T-cell (primary cell): ENCODE data around the gene BMP6. TPM values are rescaled to one million over a fixed set of nuclear protein-coding genes. Genes with fewer than 3 reads are reported as not detected.

Source experiments
- ATAC-seq, 4 experiments: fragments of 200-7000 bp in 3 of 4; fragments of 150-1000 bp in 1 of 4; cut with Tn5 transposase; replicated peaks in 1 of 4; 1 replicate in 3 of 4; 2 replicates in 1 of 4; pipeline ENCODE4 v1.10.0; 2021; ENCODE audit warnings: moderate library complexity in 3 of 4, mild to moderate bottlenecking in 2 of 4, moderate number of reproducible peaks in 1 of 4
- CTCF ChIA-PET, 2 donors: fragments of 300-600 bp; sonication (Branson Sonifier 250); formaldehyde crosslinking; loops; one replicate each; lab custom pipeline; 2022; ENCODE audit warnings: antibody characterized with exemption in 2 of 2; lab: Charles Lee
- POLR2A ChIA-PET, 2 donors: fragments of 300-600 bp; sonication (Branson Sonifier 250); formaldehyde crosslinking; loops; one replicate each; lab custom pipeline; 2022; ENCODE audit warnings: antibody characterized with exemption in 2 of 2; lab: Charles Lee
- DNase-seq, 35 experiments: peaks; one replicate each; pipeline versions ENCODE4 v3.0.0 to v3.0.0-alpha.2; 2013 to 2023
- H3K27ac ChIP-seq: one replicate; pipeline ENCODE4 v1.5.1; 2013; ENCODE audit warnings: low read length
- H3K27me3 ChIP-seq, 2 experiments: replicated peaks in 1 of 2; 1 replicate in 1 of 2; 2 replicates in 1 of 2; pipeline versions ENCODE4 v1.6.1 to v1.7.0; 2013; ENCODE audit warnings: low read length in 1 of 2, mixed read lengths in 1 of 2; ENCODE audit not compliant: control insufficient read depth in 2 of 2, insufficient read depth in 2 of 2; ENCODE audit errors: extremely low read depth in 1 of 2
- H3K36me3 ChIP-seq, 2 donors: 1 replicate in 1 of 2; 2 replicates in 1 of 2; pipeline versions ENCODE4 v1.6.1 to v1.7.0; 2013; ENCODE audit warnings: low read length in 1 of 2; ENCODE audit not compliant: control insufficient read depth in 2 of 2, insufficient read depth in 1 of 2; ENCODE audit errors: extremely low read depth in 1 of 2
- H3K4me1 ChIP-seq, 2 experiments: 1 replicate in 1 of 2; 2 replicates in 1 of 2; pipeline versions ENCODE4 v1.6.1 to v1.7.0; 2013; ENCODE audit warnings: low read length in 2 of 2, mixed read lengths in 1 of 2; ENCODE audit not compliant: insufficient read depth in 2 of 2, control insufficient read depth in 1 of 2; ENCODE audit errors: extremely low read depth in 1 of 2
- H3K4me3 ChIP-seq, 2 donors: 1 replicate in 1 of 2; 2 replicates in 1 of 2; pipeline versions ENCODE4 v1.5.1 to v1.7.0; 2013; ENCODE audit warnings: mild to moderate bottlenecking in 2 of 2, low read length in 1 of 2, moderate library complexity in 1 of 2; ENCODE audit not compliant: control insufficient read depth in 1 of 2; ENCODE audit errors: extremely low read depth in 1 of 2
- H3K9me3 ChIP-seq: 2 replicates; pipeline ENCODE4 v1.7.0; 2013
- H3K27ac Mint-ChIP-seq, 2 donors: one replicate each; pipeline ENCODE4 v1.8.0; 2020 to 2021; ENCODE audit warnings: mild to moderate bottlenecking in 2 of 2, mixed read lengths in 2 of 2
- H3K27me3 Mint-ChIP-seq, 2 donors: one replicate each; pipeline ENCODE4 v1.8.0; 2021 to 2022; ENCODE audit warnings: mixed read lengths in 2 of 2
- H3K36me3 Mint-ChIP-seq: one replicate; pipeline ENCODE4 v1.8.0; 2021; ENCODE audit warnings: mixed read lengths
- H3K4me1 Mint-ChIP-seq, 3 donors: one replicate each; pipeline ENCODE4 v1.8.0; 2020 to 2022; ENCODE audit warnings: mixed read lengths in 3 of 3, mild to moderate bottlenecking in 1 of 3
- H3K4me3 Mint-ChIP-seq, 3 donors: one replicate each; pipeline ENCODE4 v1.8.0; 2020 to 2022; ENCODE audit warnings: mild to moderate bottlenecking in 3 of 3, mixed read lengths in 3 of 3, moderate library complexity in 3 of 3
- H3K9me3 Mint-ChIP-seq, 3 donors: one replicate each; pipeline ENCODE4 v1.8.0; 2020 to 2022; ENCODE audit warnings: mixed read lengths in 3 of 3
- WGBS: methylation state at CpG from one replicate; pipeline ENCODE4 v1.1.5; 2013; ENCODE audit warnings: missing lambda C conversion rate; ENCODE audit not compliant: insufficient coverage; 5-methylcytosine and 5-hydroxymethylcytosine counted together
- total RNA-seq, 35 experiments: library from RNA in 6 of 35; stranded (reverse) in 6 of 35; fragments of 120-200 nt in 1 of 35; gene quantifications; one replicate each; pipeline versions ENCODE4 v1.2.1 to v1.2.4 and lab custom pipeline; 2013 to 2026

Gene BMP6
- total RNA-seq, 5 donors from 2014 or later (not counting 1 experiment from before 2014, with no cell fraction given), result 0.09 to 0.23 (median 0.13) TPM; not detected in 1

DNA sequence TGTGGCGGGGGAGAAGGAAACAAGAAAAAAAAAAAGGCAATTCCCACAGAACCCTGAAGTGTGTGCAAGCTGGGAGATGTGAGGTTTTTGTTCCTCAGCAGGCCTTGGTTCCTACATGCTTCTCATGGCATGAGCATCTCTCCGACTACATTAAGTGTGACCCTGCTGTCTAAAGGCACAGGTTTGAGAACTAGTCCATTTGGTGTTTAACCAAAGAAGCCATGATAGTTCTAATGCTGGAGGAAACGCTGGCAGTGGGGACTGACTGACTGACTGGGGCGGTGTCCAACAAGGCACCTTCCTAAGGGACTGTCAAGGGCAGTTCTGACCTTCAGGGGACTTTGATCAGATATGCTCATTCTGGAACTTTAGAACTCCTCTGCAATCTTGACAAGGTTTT is 180.8 kb downstream of the BMP6 start:
- H3K27ac Mint-ChIP-seq, result no peak overlapping the region
- peaks cover 21% of the 10 kb centered on the region for H3K36me3 Mint-ChIP-seq
- peaks cover 11 to 15% (median 15%) of the 10 kb centered on the region in 3 donors for H3K4me1 Mint-ChIP-seq
- no peaks in the 10 kb centered on the region for H3K27me3 Mint-ChIP-seq
- WGBS, result 97% methylated on average over 2 of the region's 4 CpGs
- no peak for DNase-seq
- H3K4me1 ChIP-seq, result peaks cover 0 to 13% of the 10 kb centered on the region in 2 experiments
- no peak for ATAC-seq
- peaks cover 4 to 15% of the 10 kb centered on the region in 2 donors for H3K36me3 ChIP-seq
- POLR2A ChIA-PET, result no interaction called here
- H3K4me3 Mint-ChIP-seq, result no peak overlapping the region
- H3K9me3 ChIP-seq, result no peaks in the 10 kb centered on the region
- CTCF ChIA-PET, result no interaction called here
- H3K27ac ChIP-seq, result no peak overlapping the region
- peaks cover 0 to 9% of the 10 kb centered on the region in 2 experiments for H3K27me3 ChIP-seq
- no peak overlapping the region for H3K4me3 ChIP-seq
- no peaks in the 10 kb centered on the region for H3K9me3 Mint-ChIP-seq

DNA sequence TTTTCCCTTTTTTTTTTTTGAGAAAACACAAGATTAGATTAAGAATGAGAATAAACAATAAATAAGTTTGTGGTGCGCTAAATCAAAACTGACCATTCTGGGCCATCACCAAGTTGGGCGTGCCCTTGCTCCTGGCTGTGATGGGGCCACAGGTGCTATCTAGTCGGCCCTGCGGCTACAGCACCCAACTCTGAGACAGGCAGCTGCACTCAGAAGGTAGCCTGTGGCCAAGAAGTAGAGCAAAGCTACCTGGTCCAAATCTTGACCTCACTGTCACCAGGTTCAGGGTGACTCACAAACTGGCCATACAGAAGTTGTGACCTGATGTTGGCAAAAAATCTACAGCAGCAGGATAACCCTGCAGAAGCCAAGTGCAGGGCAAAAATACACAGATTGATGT is 181.3 kb downstream of the BMP6 start:
- CTCF ChIA-PET, result no interaction called here
- H3K4me1 ChIP-seq, result peaks cover 0 to 13% of the 10 kb centered on the region in 2 experiments
- peaks cover 0 to 9% of the 10 kb centered on the region in 2 experiments for H3K27me3 ChIP-seq
- no peak for DNase-seq
- no peak for ATAC-seq
- POLR2A ChIA-PET, result no interaction called here
- Mint-ChIP-seq H3K9me3 (no peaks in the 10 kb centered on the region), H3K27me3 (no peaks in the 10 kb centered on the region), H3K4me3 (no peak overlapping the region), H3K36me3 (peaks cover 17% of the 10 kb centered on the region), H3K4me1 (peaks cover 11 to 15% (median 15%) of the 10 kb centered on the region in 3 donors), H3K27ac (no peak overlapping the region)
- no peaks in the 10 kb centered on the region for H3K9me3 ChIP-seq
- no peak overlapping the region for H3K4me3 ChIP-seq
- no peak overlapping the region for H3K27ac ChIP-seq
- H3K36me3 ChIP-seq, result peaks cover 4 to 11% of the 10 kb centered on the region in 2 donors
- 98% methylated on average over 4 of the region's 4 CpGs for WGBS

DNA sequence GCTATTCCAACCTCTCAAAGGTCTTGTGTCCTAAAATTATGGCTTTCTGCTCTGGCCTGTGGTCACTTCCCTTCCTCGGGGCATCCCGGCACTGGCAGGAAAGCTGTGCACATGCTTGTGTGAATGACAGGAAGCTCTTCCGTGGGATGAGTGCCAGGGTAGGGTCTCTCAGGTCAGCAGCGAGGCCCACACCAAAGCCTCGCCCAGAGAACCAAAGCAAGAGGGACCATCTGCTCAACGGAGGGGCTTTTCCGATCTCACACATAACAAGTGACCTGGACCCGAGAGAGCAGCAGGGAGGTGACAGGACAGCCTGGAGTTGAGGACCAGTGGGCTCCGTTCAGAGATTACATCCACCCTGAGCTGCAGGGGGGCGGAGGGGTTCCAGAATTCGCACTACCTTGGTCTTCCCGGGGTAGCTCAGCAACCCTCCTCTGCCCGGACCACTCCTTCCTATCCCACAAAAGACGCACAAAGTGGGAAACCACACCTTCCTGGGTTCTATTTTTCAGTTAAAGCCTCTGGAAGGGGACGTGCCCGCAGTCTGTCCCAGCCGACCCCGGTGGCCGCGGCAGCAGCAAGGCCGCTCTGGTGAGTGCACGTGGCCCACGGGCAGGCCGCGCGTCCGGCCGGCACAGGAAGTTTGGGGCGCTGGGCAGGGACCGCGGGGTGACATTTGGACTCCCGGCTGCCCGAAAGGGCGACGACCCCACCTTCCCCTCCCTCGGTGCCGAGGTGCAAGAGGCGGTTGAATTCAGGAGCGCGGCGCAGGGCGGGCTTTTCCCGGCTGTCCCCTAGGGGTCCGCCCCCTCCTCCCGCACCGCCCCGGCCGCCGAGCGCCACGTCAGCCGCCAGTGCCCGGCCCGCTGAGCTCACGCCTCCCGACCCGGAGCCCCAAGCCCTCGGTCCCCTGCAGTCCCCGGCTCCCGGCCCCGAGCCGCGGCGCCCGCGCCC is 183.7 kb downstream of the BMP6 start:
- DNase-seq, result peak in 11 of 35 experiments; percentile 3 to 26 (median 10)
- Mint-ChIP-seq H3K36me3 (peaks cover 6% of the 10 kb centered on the region), H3K27me3 (no peaks in the 10 kb centered on the region), H3K9me3 (no peaks in the 10 kb centered on the region), H3K27ac (peak overlapping the region in 1 of 2 donors; percentile 62), H3K4me1 (peaks cover 11 to 15% (median 15%) of the 10 kb centered on the region in 3 donors), H3K4me3 (peak overlapping the region; percentile 71 to 74 (median 72))
- peak; percentile 17 to 32 (median 24) for ATAC-seq
- Histone ChIP-seq H3K4me3 (peak overlapping the region; percentile 52 to 62), H3K4me1 (peaks cover 0 to 13% of the 10 kb centered on the region in 2 experiments), H3K36me3 (no peaks in the 10 kb centered on the region), H3K27ac (no peak overlapping the region), H3K9me3 (no peaks in the 10 kb centered on the region), H3K27me3 (peaks cover 0 to 9% of the 10 kb centered on the region in 2 experiments)
- ChIA-PET POLR2A (interaction anchor here in 1 of 2 donors (0.6 kb wide), 1 partner anchor 149 kb away, joined by 7 read pairs; no protein-coding TSS in a partner anchor), CTCF (no interaction called here)
- 6% methylated on average over 63 of the region's 66 CpGs for WGBS

DNA sequence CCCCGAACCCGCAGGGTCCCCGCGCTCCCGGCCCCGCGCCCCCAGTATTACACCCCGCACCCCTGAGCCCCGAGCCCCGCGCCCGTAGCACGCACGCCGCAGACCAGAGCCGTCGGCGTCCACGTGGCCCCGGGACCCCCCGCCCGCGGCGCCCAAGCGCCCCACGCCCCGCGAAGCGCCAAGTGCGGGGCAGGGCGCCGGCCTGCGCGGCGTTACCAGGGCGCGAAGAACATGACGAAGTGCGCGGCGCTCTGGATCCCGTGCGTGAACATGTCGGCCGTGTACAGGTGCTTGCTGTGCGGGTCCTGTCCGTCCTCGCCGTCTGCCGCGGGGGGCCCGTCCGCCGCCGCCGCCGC is 184.4 kb downstream of the BMP6 start:
- no peaks in the 10 kb centered on the region for H3K9me3 ChIP-seq
- H3K27ac ChIP-seq, result no peak overlapping the region
- no peaks in the 10 kb centered on the region for H3K27me3 Mint-ChIP-seq
- WGBS, result 1% methylated on average over 51 of the region's 57 CpGs
- H3K27me3 ChIP-seq, result peaks cover 0 to 9% of the 10 kb centered on the region in 2 experiments
- H3K4me3 Mint-ChIP-seq, result no peak overlapping the region
- ChIA-PET CTCF (no interaction called here), POLR2A (no interaction called here)
- DNase-seq, result peak in 2 of 35 experiments; percentile 8 to 9
- no peaks in the 10 kb centered on the region for H3K9me3 Mint-ChIP-seq
- peak overlapping the region; percentile 42 to 52 for H3K4me3 ChIP-seq
- H3K36me3 Mint-ChIP-seq, result no peaks in the 10 kb centered on the region
- no peaks in the 10 kb centered on the region for H3K36me3 ChIP-seq
- no peak overlapping the region for H3K27ac Mint-ChIP-seq
- peak; percentile 35 to 48 (median 46) for ATAC-seq
- H3K4me1 ChIP-seq, result peaks cover 0 to 13% of the 10 kb centered on the region in 2 experiments
- H3K4me1 Mint-ChIP-seq, result peaks cover 11 to 15% (median 15%) of the 10 kb centered on the region in 3 donors

DNA sequence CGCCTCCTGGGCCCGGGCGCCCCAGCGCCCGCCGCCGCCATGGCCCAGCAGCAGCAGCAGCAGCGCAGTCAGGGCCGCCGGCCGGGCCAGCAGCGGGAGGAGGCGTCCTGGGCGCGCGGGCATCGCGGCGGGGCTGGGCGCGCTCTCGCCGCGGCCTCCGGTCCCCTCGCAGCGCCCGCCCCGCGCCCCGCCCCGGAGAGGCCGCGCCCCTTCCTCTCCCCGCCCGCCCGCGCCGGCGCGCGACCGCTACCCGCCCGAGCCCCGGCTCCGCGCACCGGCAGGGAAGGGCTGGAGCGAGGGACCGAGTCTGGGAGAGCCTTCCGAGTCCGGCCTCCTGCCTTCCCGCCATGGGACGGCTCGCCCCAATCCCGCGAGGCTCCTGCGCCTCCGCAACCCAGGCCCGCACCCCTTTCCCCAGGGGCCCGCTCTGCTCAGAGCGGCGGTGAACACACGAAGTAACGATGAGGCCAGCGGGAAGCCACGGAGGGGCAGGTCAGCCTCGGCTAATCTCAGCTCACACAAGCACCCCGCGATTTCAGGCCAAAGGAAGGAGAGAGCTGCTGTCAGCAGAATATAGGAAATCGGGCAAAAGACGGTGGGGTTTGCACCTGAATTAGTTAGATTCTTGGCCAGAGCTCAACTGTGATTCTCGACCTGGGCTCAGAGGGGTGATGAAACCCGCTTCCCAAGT is 184.9 kb downstream of the BMP6 start, which contains the start of gene TXNDC5:
Gene TXNDC5 (minus strand): TSS at position 135 of the 691 bp plus-strand sequence. CDS start 12 bp downstream, at position 123.
- Mint-ChIP-seq H3K9me3 (no peaks in the 10 kb centered on the region), H3K27me3 (peaks cover 0 to 2% of the 10 kb centered on the region in 2 donors), H3K36me3 (no peaks in the 10 kb centered on the region), H3K4me1 (peaks cover 11 to 17% (median 15%) of the 10 kb centered on the region in 3 donors), H3K4me3 (peak within 1 kb of the TSS; percentile 71 to 74 (median 72)), H3K27ac (peak within 1 kb of the TSS in 1 of 2 donors; percentile 42)
- DNase-seq (peak; percentile 10 to 76 (median 56)), ATAC-seq (peak; percentile 90 to 93 (median 92))
- Histone ChIP-seq H3K27me3 (peaks cover 0 to 9% of the 10 kb centered on the region in 2 experiments), H3K27ac (no peak within 1 kb of the TSS), H3K36me3 (no peaks in the 10 kb centered on the region), H3K4me3 (peak within 1 kb of the TSS; percentile 70 to 74), H3K9me3 (no peaks in the 10 kb centered on the region), H3K4me1 (peaks cover 0 to 13% of the 10 kb centered on the region in 2 experiments)
- ChIA-PET CTCF (no interaction called here), POLR2A (no interaction called here)
- 3% methylated on average over 71 of the region's 75 CpGs for WGBS

DNA sequence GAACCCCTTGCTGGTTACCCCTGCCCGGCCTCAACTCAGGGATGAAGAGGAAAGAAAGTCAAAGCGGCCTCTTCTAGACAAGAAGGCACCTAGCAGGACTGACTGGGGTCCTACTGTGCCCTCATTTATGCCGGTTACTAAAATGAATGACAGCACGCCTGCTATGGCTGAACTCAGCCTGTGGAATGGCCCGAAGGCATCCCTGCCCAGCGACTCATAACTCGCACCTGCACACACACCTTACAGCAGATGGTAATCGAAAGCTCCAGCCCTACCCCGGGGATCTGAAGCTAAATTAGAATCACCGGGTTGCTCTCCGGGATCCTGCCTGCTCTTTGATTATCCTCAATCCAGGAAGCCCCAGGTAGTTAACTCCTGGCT is 185.4 kb downstream of the BMP6 start:
- H3K27ac Mint-ChIP-seq, result peak overlapping the region in 1 of 2 donors; percentile 42
- H3K27me3 ChIP-seq, result peaks cover 0 to 9% of the 10 kb centered on the region in 2 experiments
- peak overlapping the region; percentile 70 to 74 for H3K4me3 ChIP-seq
- POLR2A ChIA-PET, result no interaction called here
- no peaks in the 10 kb centered on the region for H3K9me3 Mint-ChIP-seq
- WGBS, result 90% methylated on average over 11 of the region's 11 CpGs
- peaks cover 11 to 17% (median 15%) of the 10 kb centered on the region in 3 donors for H3K4me1 Mint-ChIP-seq
- H3K4me1 ChIP-seq, result peaks cover 0 to 13% of the 10 kb centered on the region in 2 experiments
- CTCF ChIA-PET, result no interaction called here
- no peaks in the 10 kb centered on the region for H3K36me3 ChIP-seq
- H3K27me3 Mint-ChIP-seq, result peaks cover 0 to 3% of the 10 kb centered on the region in 2 donors
- H3K27ac ChIP-seq, result no peak overlapping the region
- no peak overlapping the region for H3K4me3 Mint-ChIP-seq
- H3K9me3 ChIP-seq, result no peaks in the 10 kb centered on the region
- ATAC-seq (no peak), DNase-seq (no peak)
- H3K36me3 Mint-ChIP-seq, result no peaks in the 10 kb centered on the region
